Adrenal gland (tissue), 5 donors: ENCODE data around the gene ATG9B.

Source experiments
- POLR2A ChIP-seq, 2 donors: fragments of 450-650 bp; IDR thresholded peaks; one replicate each; pipeline ENCODE4 v1.6.1; 2017; ENCODE audit warnings: antibody characterized with exemption in 2 of 2, mild to moderate bottlenecking in 2 of 2, moderate library complexity in 1 of 2
- TF ChIP-seq, protein P1 (sequence below), 6 experiments: fragments of 450-650 bp in 4 of 6; fragments of 200-600 bp in 2 of 6; sonication (generic) in 1 of 6; IDR thresholded peaks; 1 replicate in 5 of 6; 2 replicates in 1 of 6; pipeline versions ENCODE4 v1.5.1 to v1.8.0; 2016 to 2021; ENCODE audit warnings: antibody characterized with exemption in 6 of 6, mild to moderate bottlenecking in 2 of 6, moderate library complexity in 1 of 6
- donor health status: DM: no; HTN: no; CAD: no.

GRCh38 chr7:150978126-150978789, 46.0 kb downstream of the ATG9B start, which contains the start of gene KCNH2:
- TF ChIP-seq, protein P1, sequence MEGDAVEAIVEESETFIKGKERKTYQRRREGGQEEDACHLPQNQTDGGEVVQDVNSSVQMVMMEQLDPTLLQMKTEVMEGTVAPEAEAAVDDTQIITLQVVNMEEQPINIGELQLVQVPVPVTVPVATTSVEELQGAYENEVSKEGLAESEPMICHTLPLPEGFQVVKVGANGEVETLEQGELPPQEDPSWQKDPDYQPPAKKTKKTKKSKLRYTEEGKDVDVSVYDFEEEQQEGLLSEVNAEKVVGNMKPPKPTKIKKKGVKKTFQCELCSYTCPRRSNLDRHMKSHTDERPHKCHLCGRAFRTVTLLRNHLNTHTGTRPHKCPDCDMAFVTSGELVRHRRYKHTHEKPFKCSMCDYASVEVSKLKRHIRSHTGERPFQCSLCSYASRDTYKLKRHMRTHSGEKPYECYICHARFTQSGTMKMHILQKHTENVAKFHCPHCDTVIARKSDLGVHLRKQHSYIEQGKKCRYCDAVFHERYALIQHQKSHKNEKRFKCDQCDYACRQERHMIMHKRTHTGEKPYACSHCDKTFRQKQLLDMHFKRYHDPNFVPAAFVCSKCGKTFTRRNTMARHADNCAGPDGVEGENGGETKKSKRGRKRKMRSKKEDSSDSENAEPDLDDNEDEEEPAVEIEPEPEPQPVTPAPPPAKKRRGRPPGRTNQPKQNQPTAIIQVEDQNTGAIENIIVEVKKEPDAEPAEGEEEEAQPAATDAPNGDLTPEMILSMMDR (IDR thresholded peaks at IDR 0.05), result no peak
- TF ChIP-seq POLR2A (IDR thresholded peaks at IDR 0.05), result no peak
